HG02763 (cell line): ENCODE measurements around the gene KCNC3.

Source experiments
- ATAC-seq: cut with Tn5 transposase; IDR thresholded peaks from one replicate; pipeline ENCODE4 v1.9.1; 2021; ENCODE audit warnings: mild to moderate bottlenecking, moderate library complexity; ENCODE audit not compliant: unreplicated experiment

Gene KCNC3

GRCh38 chr19:50312967-50313811 is 16.0 kb downstream of the KCNC3 start:
- no peak for ATAC-seq

DNA sequence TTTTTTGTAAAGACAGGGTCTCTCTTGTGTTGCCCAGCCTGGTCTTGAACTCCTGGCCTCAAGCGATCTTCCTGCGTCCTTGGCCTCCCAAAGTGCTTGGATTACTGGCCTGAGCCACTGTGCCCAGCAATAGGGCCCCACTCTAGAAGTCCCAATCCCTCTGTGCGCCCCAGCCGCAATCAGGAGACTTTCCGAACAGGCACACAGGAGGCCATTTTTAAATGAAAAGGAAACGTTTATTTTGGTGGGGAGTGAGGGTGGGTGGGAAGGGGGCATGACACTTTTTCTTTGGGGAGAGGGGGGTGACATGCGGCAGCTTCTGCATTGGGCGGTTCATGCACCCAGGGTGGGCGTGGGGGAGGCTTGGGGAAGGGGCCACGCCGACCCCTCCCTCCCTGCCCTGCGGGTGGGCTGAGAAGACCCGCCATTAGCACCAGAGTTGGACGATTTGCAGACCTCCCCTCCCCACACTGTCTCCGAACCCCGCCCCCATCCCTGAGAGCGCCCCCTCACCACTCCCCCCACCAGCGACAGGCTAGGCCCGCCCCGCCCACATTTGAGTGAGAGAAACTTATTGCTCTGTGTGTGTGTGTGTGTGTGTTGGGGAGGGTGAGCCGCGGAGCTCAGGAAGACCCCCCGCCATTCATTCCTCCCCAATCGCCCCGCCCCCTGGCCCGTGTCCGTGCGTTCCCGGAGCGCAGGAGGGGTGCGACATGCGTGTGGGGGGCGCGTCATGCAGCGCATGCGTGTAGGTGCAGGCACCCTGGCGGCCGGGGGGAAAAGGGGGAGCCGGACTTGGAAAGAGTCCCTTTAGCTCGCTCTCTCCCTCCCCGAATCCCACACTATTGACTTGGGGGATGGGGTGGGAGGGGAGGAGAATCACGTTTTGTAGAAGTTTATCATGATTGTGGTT is 17.2 kb downstream of the KCNC3 start:
- no peak for ATAC-seq

- ATAC-seq, result no peak
These were observed 18.3 kb downstream of the KCNC3 start for GRCh38 chr19:50310759-50311465.

DNA sequence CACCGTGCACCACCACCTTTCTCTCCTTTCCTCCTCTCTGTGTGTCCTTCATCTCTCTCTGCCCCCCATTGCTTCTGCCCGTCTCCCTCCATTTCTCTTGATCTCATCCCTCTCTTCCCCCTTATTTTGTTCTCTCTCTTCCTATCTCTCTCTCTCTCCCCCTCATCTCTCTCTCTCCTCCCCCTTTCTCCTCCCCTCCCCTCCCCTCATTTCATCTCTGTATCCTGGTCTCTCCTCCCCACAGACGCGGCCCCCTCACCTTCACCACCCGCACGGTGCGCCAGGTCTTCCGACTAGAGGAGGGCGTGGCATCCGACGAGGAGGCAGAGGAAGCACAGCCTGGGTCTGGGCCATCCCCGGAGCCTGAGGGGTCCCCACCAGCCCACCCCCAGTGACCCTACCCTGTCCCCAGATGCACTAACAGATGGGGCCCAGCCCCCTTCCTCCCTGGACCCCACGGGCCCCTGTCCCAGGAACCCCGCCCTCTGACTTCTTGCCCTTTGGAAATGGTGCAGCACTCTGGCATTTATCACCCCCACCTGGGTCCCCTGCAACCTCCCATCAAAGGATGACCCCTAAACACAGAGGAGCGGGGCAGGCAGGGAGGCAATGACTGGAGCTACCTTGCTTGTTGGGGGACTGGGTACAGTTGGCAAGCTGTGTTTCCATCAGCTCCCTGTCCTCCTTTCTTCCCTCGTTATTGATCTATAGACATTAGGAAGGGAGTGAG is 19.6 kb downstream of the KCNC3 start:
- no peak for ATAC-seq

GRCh38 chr19:50308991-50309390 is 20.2 kb downstream of the KCNC3 start:
- ATAC-seq, result no peak

- no peak for ATAC-seq
These were observed 25.6 kb downstream of the KCNC3 start for GRCh38 chr19:50303558-50303957.

- no peak for ATAC-seq
These were observed 27.6 kb downstream of the KCNC3 start for GRCh38 chr19:50301607-50301971.

DNA sequence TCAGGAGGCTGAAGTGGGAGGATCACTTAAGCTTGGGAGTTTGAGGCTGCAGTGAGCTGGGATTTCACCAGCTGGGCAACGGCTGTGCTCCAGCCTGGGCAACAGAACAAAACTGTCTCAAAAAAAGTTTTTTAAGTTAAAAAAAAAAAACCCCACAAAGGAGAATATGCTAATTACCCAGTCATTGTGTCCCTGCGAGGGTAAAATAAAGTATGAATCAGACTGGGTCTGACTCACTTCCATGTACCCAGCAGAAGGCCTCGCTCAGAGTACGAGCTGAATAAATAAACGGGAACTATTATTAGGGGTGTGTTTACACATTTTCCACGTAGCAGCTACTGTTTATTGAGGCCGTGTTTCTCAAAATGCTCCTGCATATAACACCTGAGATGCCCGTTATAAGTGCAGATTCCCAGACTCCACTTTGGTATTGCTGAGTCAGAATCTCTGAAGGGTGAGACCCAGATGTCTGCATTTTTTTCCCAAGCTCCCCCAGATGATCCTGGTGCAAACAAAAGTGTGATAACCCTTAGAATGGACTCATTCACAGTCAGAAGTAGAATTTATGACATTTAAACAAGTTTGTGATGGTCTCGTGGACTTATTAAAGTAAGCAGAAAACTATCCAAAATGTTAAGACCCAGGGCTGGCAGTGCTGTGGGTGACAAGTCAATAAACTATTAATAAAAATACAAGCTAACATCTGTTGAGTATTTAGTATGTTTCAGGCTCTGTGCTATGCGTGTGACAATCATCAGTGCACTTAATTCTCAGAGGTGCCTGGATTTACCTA is 28.2 kb downstream of the KCNC3 start:
- no peak for ATAC-seq

- ATAC-seq, result no peak
These were observed 29.1 kb downstream of the KCNC3 start for GRCh38 chr19:50300051-50300450.

DNA sequence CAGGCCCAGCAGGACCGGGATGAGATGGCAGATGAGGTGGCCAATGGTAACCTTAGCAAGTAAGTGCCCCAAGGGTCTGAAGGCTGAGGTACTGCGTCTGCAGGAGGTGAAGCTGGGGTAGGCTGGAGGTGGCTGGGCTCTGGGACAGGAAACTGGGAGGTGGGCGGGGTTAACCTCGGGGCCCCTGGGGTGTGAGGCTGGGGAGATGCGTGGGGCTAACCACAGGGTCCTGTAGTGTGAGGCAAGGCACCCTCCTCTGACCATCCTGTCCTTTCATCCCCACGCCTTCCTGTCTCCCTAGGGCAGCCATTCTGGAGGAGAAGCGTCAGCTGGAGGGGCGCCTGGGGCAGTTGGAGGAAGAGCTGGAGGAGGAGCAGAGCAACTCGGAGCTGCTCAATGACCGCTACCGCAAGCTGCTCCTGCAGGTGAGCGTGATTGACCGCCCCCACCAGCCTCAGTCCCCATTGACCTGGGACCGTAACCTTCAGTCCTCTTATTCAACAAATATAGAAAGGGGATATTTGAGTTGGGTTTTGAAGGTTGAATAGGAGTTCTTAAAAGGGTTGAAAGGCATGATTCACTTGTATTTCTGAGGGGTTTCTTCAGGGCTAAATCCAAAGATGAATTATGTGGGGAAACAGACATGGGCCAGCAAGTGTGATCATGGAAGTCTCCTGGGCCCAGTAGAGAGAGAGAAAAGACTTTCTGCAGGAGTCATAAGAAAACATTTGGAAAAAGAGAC is 35.7 kb downstream of the KCNC3 start:
- no peak for ATAC-seq

DNA sequence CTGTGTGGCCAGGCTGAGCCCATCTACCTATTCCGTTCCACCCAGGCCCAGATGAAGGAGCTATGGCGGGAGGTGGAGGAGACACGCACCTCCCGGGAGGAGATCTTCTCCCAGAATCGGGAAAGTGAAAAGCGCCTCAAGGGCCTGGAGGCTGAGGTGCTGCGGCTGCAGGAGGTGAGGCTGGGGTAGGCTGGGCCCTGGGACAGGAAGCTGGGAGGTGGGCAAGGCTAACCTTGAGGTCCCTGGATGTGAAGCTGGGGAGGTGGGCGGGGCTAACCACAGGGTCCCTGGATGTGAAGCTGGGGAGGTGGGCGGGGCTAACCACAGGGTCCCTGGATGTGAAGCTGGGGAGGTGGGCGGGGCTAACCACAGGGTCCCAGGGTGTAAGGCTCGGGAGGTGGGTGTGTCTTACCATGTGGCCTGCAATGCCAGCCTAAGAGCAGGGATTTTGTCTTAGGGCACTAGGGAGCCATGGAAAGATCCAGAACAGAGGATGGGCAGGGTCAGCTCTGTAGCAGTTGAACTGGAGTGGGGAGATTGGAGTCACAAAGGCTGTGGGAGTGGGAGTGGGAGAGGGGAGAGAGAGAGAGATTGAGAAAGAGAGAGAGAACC is 36.9 kb downstream of the KCNC3 start:
- no peak for ATAC-seq

GRCh38 chr19:50290775-50291174 is 38.4 kb downstream of the KCNC3 start:
- no peak for ATAC-seq

DNA sequence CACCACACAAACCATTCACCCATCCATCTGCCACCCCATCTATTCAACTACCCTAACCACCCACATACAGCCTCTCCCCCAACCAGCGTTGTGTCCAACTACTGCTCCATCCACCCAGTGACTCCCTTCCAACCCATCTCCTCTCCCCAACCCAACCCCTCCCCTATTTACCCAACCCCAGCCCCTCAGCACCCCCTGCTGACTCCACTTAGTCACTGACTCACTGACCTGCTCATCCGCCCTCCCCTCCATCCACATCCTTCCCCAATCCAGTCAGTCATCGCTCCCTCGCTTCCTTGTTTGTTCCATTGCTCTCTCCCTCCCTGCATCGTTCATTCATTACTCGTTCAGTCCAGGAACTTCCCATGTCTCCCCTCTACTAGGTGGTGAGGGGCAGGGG is 39.2 kb downstream of the KCNC3 start:
- no peak for ATAC-seq

DNA sequence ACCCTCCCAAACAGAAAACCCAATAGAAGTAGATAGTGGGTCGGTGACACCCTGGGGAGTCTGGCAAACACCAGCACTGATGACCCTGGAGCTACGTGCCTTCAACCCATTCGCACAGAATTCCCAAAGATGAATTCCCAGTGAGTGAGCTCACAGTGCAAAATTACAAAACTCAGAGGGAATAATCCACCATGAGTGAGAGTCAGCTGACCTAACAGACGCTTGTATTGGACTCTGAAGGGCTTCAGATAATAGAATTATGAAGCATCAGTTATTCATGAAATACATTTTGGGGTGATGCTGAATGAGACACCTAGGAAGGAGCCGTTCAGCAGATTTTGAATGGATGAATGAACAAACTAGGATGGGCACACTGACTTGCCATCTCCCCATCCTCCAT is 40.2 kb downstream of the KCNC3 start:
- no peak for ATAC-seq

DNA sequence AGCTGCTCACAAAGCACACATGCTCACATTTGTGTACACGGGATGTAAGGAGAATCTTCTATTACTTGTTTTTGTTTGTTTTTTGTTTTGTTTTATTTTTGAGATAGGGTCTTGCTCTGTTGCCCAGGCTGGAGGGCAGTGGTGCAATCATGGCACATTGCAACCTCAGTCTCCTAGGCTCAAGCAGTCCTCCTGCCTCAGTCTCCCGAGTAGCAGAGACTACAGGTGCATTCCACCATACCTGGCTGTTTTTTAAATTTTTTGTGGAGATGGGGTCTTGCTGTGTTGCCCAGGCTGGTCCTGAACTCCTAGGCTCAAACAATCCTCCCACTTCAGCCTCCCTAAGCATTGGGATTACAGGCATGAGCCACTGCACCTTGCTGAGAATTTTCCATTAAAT is 41.8 kb downstream of the KCNC3 start:
- ATAC-seq, result no peak

GRCh38 chr19:50286443-50286842 is 42.7 kb downstream of the KCNC3 start:
- no peak for ATAC-seq

- no peak for ATAC-seq
These were observed 43.3 kb downstream of the KCNC3 start for GRCh38 chr19:50285833-50286232.

- ATAC-seq, result no peak
These were observed 47.7 kb downstream of the KCNC3 start for GRCh38 chr19:50281491-50281890.

GRCh38 chr19:50280983-50281382 is 48.2 kb downstream of the KCNC3 start:
- no peak for ATAC-seq
